ENCODE measurements around the gene PROSER3. TPM values are rescaled to one million over a fixed set of nuclear protein-coding genes. Genes with fewer than 3 reads are reported as not detected.

Gene PROSER3
- total RNA-seq, 1 donor from 2014 or later = 6.1 TPM

- H3K4me3 ChIP-seq (ENCODE audit: low read depth, low read length) = peak within 1 kb of the TSS; percentile 89
- TF ChIP-seq, protein P1, sequence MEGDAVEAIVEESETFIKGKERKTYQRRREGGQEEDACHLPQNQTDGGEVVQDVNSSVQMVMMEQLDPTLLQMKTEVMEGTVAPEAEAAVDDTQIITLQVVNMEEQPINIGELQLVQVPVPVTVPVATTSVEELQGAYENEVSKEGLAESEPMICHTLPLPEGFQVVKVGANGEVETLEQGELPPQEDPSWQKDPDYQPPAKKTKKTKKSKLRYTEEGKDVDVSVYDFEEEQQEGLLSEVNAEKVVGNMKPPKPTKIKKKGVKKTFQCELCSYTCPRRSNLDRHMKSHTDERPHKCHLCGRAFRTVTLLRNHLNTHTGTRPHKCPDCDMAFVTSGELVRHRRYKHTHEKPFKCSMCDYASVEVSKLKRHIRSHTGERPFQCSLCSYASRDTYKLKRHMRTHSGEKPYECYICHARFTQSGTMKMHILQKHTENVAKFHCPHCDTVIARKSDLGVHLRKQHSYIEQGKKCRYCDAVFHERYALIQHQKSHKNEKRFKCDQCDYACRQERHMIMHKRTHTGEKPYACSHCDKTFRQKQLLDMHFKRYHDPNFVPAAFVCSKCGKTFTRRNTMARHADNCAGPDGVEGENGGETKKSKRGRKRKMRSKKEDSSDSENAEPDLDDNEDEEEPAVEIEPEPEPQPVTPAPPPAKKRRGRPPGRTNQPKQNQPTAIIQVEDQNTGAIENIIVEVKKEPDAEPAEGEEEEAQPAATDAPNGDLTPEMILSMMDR (IDR thresholded peaks at IDR 0.05; ENCODE audit: insufficient read depth, low read length, poor library complexity, severe bottlenecking) = no peak
- H3K27me3 ChIP-seq (ENCODE audit: control insufficient read depth, insufficient read depth, low read length) = no peaks in the 10 kb centered on the region
- peak; percentile 96 for DNase-seq (ENCODE audit: low read depth)
- no peaks in the 10 kb centered on the region for H3K36me3 ChIP-seq (ENCODE audit: control insufficient read depth, insufficient read depth, low read length)
These were observed 9.6 kb upstream of the PROSER3 start, which contains the start of gene LIN37 for GRCh38 chr19:35748106-35749020. LIN37 (plus strand) TSS chr19:35748576; CDS start chr19:35748725, 149 bp downstream.

- no peak for DNase-seq (ENCODE audit: low read depth)
- no peaks in the 10 kb centered on the region for H3K36me3 ChIP-seq (ENCODE audit: control insufficient read depth, insufficient read depth, low read length)
- no peaks in the 10 kb centered on the region for H3K27me3 ChIP-seq (ENCODE audit: control insufficient read depth, insufficient read depth, low read length)
- H3K4me3 ChIP-seq (ENCODE audit: low read depth, low read length) = no peak overlapping the region
- TF ChIP-seq, protein P1 (IDR thresholded peaks at IDR 0.05; ENCODE audit: insufficient read depth, low read length, poor library complexity, severe bottlenecking) = no peak
These were observed 7.8 kb upstream of the PROSER3 start for GRCh38 chr19:35750167-35750566.

DNA sequence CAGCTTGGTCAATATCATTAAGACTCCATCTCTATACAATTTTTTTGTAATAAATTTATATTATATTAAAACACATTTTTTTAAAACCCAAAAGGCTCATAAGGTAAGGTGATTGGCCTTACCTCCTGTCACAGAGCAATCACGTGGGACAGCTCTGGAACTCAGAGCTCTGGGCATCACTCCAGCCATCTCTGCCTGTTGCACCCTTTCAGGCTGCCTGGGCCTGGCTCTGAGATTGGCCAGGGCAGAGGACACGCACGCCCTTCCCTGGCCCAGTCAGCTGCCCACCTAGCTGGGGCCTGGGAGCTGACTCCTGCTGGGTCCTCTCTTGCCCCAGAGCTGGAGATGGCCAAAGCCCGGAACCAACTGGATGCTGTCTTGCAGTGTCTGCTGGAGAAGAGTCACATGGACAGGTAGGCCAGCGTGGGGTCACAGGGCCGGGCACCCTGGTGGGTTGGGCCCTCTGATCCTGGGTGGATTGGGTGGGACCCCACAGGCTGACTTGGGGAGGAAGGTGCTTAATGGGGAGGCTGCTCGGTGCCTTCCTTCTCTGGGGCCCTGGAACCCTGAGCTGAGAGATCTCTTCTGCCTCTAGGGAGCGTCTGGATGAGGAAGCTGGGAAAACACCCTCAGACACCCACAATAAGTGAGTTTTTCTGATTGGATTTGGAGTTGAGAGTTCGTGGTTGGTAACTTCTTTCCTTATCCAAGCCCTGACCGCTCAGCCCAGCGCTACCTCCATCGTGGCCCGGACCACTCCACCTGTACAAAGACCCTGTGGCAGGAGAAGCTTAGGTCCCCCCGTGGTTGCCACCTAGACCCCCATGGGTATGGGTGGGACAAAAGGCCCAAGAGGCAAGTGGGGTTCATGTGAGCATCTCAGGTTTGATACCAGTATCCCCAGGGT, 5.9 kb upstream of the PROSER3 start:
- DNase-seq (ENCODE audit: low read depth) = no peak
- Histone ChIP-seq H3K4me3 (ENCODE audit: low read depth, low read length) (no peak overlapping the region), H3K36me3 (ENCODE audit: control insufficient read depth, insufficient read depth, low read length) (no peaks in the 10 kb centered on the region), H3K27me3 (ENCODE audit: control insufficient read depth, insufficient read depth, low read length) (no peaks in the 10 kb centered on the region)
- TF ChIP-seq, protein P1 (IDR thresholded peaks at IDR 0.05; ENCODE audit: insufficient read depth, low read length, poor library complexity, severe bottlenecking) = no peak

GRCh38 chr19:35752746-35753350, 5.1 kb upstream of the PROSER3 start:
- H3K27me3 ChIP-seq (ENCODE audit: control insufficient read depth, insufficient read depth, low read length) = no peaks in the 10 kb centered on the region
- DNase-seq (ENCODE audit: low read depth) = no peak
- no peak overlapping the region for H3K4me3 ChIP-seq (ENCODE audit: low read depth, low read length)
- H3K36me3 ChIP-seq (ENCODE audit: control insufficient read depth, insufficient read depth, low read length) = no peaks in the 10 kb centered on the region
- TF ChIP-seq, protein P1 (IDR thresholded peaks at IDR 0.05; ENCODE audit: insufficient read depth, low read length, poor library complexity, severe bottlenecking) = no peak

GRCh38 chr19:35753634-35754369, 4.2 kb upstream of the PROSER3 start:
- no peaks in the 10 kb centered on the region for H3K27me3 ChIP-seq (ENCODE audit: control insufficient read depth, insufficient read depth, low read length)
- DNase-seq (ENCODE audit: low read depth) = no peak
- no peaks in the 10 kb centered on the region for H3K36me3 ChIP-seq (ENCODE audit: control insufficient read depth, insufficient read depth, low read length)
- H3K4me3 ChIP-seq (ENCODE audit: low read depth, low read length) = no peak overlapping the region
- TF ChIP-seq, protein P1 (IDR thresholded peaks at IDR 0.05; ENCODE audit: insufficient read depth, low read length, poor library complexity, severe bottlenecking) = no peak
